AG10803 (cell line): ENCODE results near the gene TRIM32.

Source experiments
- DNase-seq: peaks from one replicate; pipeline ENCODE4 v3.0.0; 2010; ENCODE audit warnings: low read depth
- H3K4me3 ChIP-seq: 2 replicates; pipeline ENCODE4 v1.5.1; 2011; ENCODE audit warnings: mild to moderate bottlenecking, low read length, control low read depth
- TF ChIP-seq, protein P1 (sequence below): conservative IDR thresholded peaks from 2 replicates; pipeline ENCODE4 v1.5.1; 2011; ENCODE audit warnings: mild to moderate bottlenecking, low read length, control low read depth, inconsistent platforms

TRIM32 gene

DNA sequence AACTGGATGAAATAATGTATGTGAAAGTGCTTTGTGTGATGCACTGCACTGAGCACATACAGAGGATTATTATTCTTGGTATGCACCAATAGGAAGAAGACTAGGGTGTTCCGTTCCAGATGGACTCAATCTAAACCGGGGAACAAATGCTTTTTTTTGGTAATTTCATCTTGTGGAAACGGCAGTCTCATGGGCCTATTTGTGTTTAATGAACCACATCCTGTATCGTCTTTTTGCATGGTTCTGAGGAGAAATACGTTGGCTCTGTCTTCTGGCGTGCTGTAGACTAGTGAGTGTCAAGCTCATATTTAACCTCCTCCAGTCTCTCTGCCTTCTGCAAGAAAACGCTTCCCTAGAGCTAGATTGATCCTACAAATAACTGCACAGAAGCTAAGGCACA is 30.0 kb downstream of the TRIM32 start:
- H3K4me3 ChIP-seq, result no peak overlapping the region
- peak; percentile 77 for DNase-seq
- TF ChIP-seq, protein P1, sequence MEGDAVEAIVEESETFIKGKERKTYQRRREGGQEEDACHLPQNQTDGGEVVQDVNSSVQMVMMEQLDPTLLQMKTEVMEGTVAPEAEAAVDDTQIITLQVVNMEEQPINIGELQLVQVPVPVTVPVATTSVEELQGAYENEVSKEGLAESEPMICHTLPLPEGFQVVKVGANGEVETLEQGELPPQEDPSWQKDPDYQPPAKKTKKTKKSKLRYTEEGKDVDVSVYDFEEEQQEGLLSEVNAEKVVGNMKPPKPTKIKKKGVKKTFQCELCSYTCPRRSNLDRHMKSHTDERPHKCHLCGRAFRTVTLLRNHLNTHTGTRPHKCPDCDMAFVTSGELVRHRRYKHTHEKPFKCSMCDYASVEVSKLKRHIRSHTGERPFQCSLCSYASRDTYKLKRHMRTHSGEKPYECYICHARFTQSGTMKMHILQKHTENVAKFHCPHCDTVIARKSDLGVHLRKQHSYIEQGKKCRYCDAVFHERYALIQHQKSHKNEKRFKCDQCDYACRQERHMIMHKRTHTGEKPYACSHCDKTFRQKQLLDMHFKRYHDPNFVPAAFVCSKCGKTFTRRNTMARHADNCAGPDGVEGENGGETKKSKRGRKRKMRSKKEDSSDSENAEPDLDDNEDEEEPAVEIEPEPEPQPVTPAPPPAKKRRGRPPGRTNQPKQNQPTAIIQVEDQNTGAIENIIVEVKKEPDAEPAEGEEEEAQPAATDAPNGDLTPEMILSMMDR, result no peak

DNA sequence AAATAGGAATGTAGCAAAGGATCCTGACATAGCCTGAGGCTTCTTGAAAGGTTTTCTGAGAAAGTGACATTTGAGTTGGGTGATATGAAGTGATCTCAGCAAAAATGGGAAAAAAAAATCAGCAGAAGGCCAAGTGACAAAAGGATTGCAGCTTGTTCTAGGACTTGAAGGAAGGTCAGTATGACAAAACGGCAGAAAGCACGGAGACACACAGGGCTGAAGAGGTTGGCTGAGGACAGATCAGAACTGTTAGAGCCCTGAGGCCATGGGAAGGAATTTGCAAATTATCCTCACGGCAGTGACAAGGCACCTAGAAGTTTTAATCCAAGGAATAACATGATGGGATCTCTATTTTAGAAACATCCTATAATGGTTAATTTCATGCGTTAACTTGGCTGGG is 31.0 kb downstream of the TRIM32 start:
- no peak overlapping the region for H3K4me3 ChIP-seq
- no peak for DNase-seq
- TF ChIP-seq, protein P1, result no peak

DNA sequence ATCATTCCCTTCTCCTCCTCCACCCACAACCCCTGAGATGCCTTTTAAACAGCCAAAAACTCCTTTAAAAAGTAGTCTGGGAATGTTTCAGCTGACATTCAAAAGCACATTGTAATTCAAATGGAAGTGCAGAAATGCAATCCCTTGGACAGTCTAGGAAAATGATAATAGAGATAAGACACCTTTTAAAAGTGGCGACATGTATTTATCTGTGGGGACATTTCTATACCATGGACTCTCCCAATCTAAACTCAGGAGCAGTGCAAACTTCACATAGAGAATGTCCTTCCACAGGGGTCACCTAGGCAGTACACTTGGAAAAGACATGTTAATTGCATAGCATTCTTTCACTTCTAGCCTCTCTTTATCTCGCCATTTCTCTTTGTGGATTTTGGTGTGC is 33.0 kb downstream of the TRIM32 start:
- no peak for DNase-seq
- TF ChIP-seq, protein P1, result no peak
- H3K4me3 ChIP-seq, result no peak overlapping the region

DNA sequence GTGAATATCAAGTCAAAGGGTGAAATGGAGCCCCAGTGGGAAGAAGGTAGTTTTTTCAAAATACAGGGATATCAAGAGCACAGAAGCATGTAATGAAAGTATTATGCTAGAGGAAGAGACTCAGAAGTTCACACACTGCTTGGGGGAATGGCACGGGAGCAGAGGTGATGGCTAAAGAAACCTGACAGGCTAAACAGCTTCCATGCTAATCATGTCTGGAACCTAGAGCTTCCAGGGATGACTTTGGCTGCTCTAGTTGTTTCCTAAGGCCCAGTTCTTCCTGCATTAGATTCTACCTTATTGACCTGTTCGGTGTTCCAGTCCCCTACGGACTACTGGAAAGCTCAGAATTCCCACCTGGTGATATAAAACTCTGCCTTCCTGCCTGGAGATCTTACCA is 34.3 kb downstream of the TRIM32 start:
- H3K4me3 ChIP-seq, result no peak overlapping the region
- no peak for DNase-seq
- TF ChIP-seq, protein P1, result no peak

DNA sequence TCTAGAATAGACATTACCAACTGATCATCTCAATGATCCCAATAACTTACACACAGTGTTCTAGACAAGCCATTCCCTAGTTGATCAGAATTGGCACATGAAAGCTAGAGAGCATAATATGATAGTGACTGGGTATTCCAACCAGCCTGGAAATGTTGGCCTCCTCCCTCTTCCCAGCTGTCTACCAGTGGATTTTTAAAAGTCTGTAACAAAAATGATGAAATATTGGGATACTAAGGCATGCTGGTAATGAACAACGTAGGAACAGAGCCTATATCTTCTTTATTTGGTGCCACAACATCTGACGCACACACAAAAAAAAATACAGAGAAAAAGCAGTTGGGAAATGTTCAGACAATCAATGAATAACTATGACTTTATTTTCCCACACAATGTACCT is 34.8 kb downstream of the TRIM32 start:
- DNase-seq, result no peak
- TF ChIP-seq, protein P1, result no peak
- no peak overlapping the region for H3K4me3 ChIP-seq

DNA sequence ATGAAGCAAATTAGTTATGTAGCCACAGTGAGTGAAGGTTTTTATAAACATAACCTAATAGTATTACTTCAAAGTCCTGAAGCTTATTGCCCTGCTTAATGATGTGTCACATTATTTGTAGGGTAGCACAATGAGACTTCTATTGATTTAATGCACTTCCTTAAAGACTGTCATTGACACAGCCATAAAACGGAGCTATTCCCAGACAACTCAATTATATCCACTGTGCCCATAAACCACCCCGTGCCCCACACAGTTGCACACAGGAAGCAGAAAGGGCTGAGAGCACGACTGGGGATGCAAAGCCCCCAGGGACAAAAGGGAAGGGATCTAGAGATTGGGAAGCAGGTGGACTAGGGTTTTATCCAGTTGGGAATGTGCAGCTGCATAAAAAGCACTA is 37.0 kb downstream of the TRIM32 start:
- TF ChIP-seq, protein P1, result no peak
- no peak for DNase-seq
- H3K4me3 ChIP-seq, result no peak overlapping the region

DNA sequence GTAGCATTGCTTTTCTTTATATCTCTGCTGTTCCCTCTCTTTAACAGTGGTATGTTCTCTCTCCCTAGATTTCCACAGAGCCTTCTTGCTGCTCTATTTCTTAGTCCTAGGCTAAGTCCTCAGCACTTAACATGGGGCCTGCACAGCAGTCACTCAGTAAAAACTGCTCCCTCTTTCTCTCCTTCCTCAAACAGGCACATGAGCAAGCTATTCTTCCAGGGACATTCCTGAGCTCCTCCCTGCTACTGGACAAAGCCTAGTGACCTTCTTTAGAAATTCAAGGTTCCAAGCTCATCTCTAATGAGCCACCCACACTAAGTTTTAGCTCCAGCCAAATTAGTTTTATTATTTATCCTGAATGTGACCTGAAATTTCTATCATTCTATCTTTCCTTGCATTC is 39.5 kb downstream of the TRIM32 start:
- no peak for DNase-seq
- TF ChIP-seq, protein P1, result no peak
- H3K4me3 ChIP-seq, result no peak overlapping the region
